B cell (primary cell): Measurements from ENCODE around the gene ZFP92. TPM values are rescaled to one million over a fixed set of nuclear protein-coding genes. Genes with fewer than 3 reads are reported as not detected.

ENCODE experiments used
- ATAC-seq: fragments of 200-7000 bp; cut with Tn5 transposase; one replicate; pipeline ENCODE4 v1.10.0; 2021; ENCODE audit warnings: low read depth, mild to moderate bottlenecking, moderate number of reproducible peaks, moderate library complexity
- CTCF ChIA-PET: fragments of 350-600 bp; sonication (Branson Sonifier 250); formaldehyde crosslinking; loops from one replicate; lab custom pipeline; 2021; ENCODE audit warnings: antibody characterized with exemption, inconsistent platforms; lab: Charles Lee
- POLR2A ChIA-PET: fragments of 350-600 bp; sonication (Branson Sonifier 250); formaldehyde crosslinking; loops from one replicate; lab custom pipeline; 2021; ENCODE audit warnings: antibody characterized with exemption; lab: Charles Lee
- DNase-seq: peaks from one replicate; pipeline ENCODE4 v3.0.0; 2013
- H2AFZ ChIP-seq: 2 replicates; pipeline ENCODE4 v1.6.1; 2012; ENCODE audit warnings: mild to moderate bottlenecking, low read depth, low read length; ENCODE audit not compliant: insufficient read depth, poor library complexity, severe bottlenecking
- H3K27ac ChIP-seq, 2 donors: 1 replicate in 1 of 2; 2 replicates in 1 of 2; pipeline ENCODE4 v1.5.1; 2012 to 2013; ENCODE audit warnings: low read length in 2 of 2, mild to moderate bottlenecking in 2 of 2, moderate library complexity in 1 of 2
- H3K27me3 ChIP-seq, 4 experiments: fragments of 200-600 bp in 1 of 4; sonication (generic) in 1 of 4; replicated peaks in 1 of 4; 1 replicate in 2 of 4; 2 replicates in 2 of 4; pipeline versions ENCODE4 v1.6.1 to v1.7.0; 2013 to 2016; ENCODE audit warnings: low read length in 3 of 4, mild to moderate bottlenecking in 2 of 4, mixed read lengths in 1 of 4, moderate library complexity in 1 of 4; ENCODE audit not compliant: insufficient read depth in 4 of 4, control insufficient read depth in 3 of 4; ENCODE audit errors: control extremely low read depth in 1 of 4
- H3K36me3 ChIP-seq, 2 experiments: replicated peaks in 1 of 2; 1 replicate in 1 of 2; 2 replicates in 1 of 2; pipeline versions ENCODE4 v1.6.1 to v1.7.1; 2013; ENCODE audit warnings: low read length in 1 of 2; ENCODE audit not compliant: insufficient read depth in 2 of 2, control insufficient read depth in 1 of 2; ENCODE audit errors: control extremely low read depth in 1 of 2, extremely low read depth in 1 of 2
- H3K4me1 ChIP-seq, 2 donors: fragments of 200-600 bp in 1 of 2; sonication (generic) in 1 of 2; 1 replicate in 1 of 2; 2 replicates in 1 of 2; pipeline versions ENCODE4 v1.5.1 to v1.6.1; 2013 to 2017; ENCODE audit warnings: low read length in 2 of 2; ENCODE audit not compliant: control insufficient read depth in 2 of 2, insufficient read depth in 2 of 2
- H3K4me2 ChIP-seq: replicated peaks from 2 replicates; pipeline ENCODE3; 2012; ENCODE audit warnings: mild to moderate bottlenecking, low read depth, low read length; ENCODE audit not compliant: poor library complexity, severe bottlenecking
- H3K4me3 ChIP-seq, 5 experiments: fragments of 200-600 bp in 1 of 5; sonication (generic) in 1 of 5; 1 replicate in 3 of 5; 2 replicates in 2 of 5; pipeline versions ENCODE4 v1.5.1 to v1.7.0; 2011 to 2016; ENCODE audit warnings: low read length in 4 of 5, mild to moderate bottlenecking in 4 of 5, low read depth in 2 of 5, control low read depth in 1 of 5, moderate library complexity in 1 of 5; ENCODE audit not compliant: insufficient read depth in 1 of 5; ENCODE audit errors: control extremely low read depth in 1 of 5, extremely low read depth in 1 of 5
- H3K79me2 ChIP-seq: fragments of 200-600 bp; sonication (generic); one replicate; pipeline ENCODE4 v1.6.0; 2016; ENCODE audit warnings: low read length; ENCODE audit not compliant: control insufficient read depth, insufficient read depth
- H3K9ac ChIP-seq: fragments of 200-600 bp; sonication (generic); 2 replicates; pipeline ENCODE4 v1.6.1; 2017; ENCODE audit warnings: mild to moderate bottlenecking, low read length, moderate library complexity
- H3K9me3 ChIP-seq, 3 donors: one replicate each; pipeline versions ENCODE4 v1.6.1 to v1.7.1; 2013; ENCODE audit warnings: low read length in 2 of 3; ENCODE audit not compliant: control insufficient read depth in 2 of 3, insufficient read depth in 1 of 3; ENCODE audit errors: control extremely low read depth in 1 of 3
- H4K20me1 ChIP-seq: 2 replicates; pipeline ENCODE4 v1.6.0; 2012; ENCODE audit warnings: mild to moderate bottlenecking, low read length; ENCODE audit not compliant: insufficient read depth, control insufficient read depth, poor library complexity, severe bottlenecking
- H3K27ac Mint-ChIP-seq: one replicate; pipeline ENCODE4 v1.8.0; 2021; ENCODE audit warnings: mixed read lengths
- H3K27me3 Mint-ChIP-seq: one replicate; pipeline ENCODE4 v1.8.0; 2021; ENCODE audit warnings: mixed read lengths
- H3K4me1 Mint-ChIP-seq: one replicate; pipeline ENCODE4 v1.8.0; 2021; ENCODE audit warnings: mixed read lengths
- H3K4me3 Mint-ChIP-seq: one replicate; pipeline ENCODE4 v1.8.0; 2021; ENCODE audit warnings: mixed read lengths
- H3K9me3 Mint-ChIP-seq: one replicate; pipeline ENCODE4 v1.8.0; 2022; ENCODE audit warnings: mixed read lengths; ENCODE audit not compliant: insufficient read depth
- CTCF ChIP-seq: fragments of 200-600 bp; IDR thresholded peaks from one replicate; pipeline ENCODE4 v1.8.0; 2022; ENCODE audit warnings: antibody characterized with exemption, mild to moderate bottlenecking
- EZH2 ChIP-seq: IDR thresholded peaks from 2 replicates; pipeline ENCODE4 v1.6.1; 2012; ENCODE audit warnings: borderline replicate concordance, low read depth, mild to moderate bottlenecking, moderate library complexity, low read length; ENCODE audit not compliant: insufficient read depth, poor library complexity, severe bottlenecking
- WGBS: methylation state at CpG from one replicate; pipeline ENCODE4 v1.1.5; 2013; ENCODE audit warnings: missing lambda C conversion rate; ENCODE audit not compliant: insufficient coverage; 5-methylcytosine and 5-hydroxymethylcytosine counted together
- intact Hi-C: fragments of 100-400 bp; cut with micrococcal nuclease; formaldehyde crosslinking; loops from one replicate; pipeline ENCODE4 v1.10.0; 2022
- polyA plus RNA-seq: library from polyadenylated mRNA; depleted of rRNA; stranded (reverse); fragments of >200 nt; gene quantifications from 2 replicates; pipeline ENCODE4 v1.2.3, GENCODE V29; 2012
- total RNA-seq, 2 donors: library from RNA; stranded (reverse); fragments of 120-200 nt in 1 of 2; gene quantifications; 1 replicate in 1 of 2; 2 replicates in 1 of 2; pipeline versions ENCODE4 v1.2.3 to v1.2.4, GENCODE V29; 2013 to 2022

Gene ZFP92
- total and polyA plus RNA-seq, 2 donors (not counting 1 experiment from before 2014, with no cell fraction given): 0.24 to 1.6 TPM

DNA sequence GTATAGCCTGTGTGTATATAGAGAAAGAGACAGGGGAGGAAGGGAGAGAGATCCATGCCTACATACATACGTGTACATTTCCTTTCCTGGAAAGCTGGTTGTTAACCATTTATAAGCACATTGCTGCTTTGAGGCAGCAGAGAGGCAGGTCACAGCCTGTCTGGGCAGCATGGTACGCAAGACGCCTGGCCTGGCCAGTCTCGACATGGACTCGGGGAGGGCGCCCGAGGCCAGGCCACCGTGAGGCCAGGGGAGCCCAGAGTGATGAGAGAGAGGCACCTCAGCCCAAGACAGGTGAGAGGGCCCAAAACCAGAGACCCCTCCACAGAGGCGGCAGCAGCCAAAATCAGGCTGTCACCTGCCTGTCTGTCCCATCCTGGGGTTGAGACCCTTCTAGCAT is 30.7 kb downstream of the ZFP92 start:
- WGBS: 91% methylated on average over 7 of the region's 9 CpGs
- H3K4me1 ChIP-seq: no peaks in the 10 kb centered on the region
- Mint-ChIP-seq H3K9me3 (no peaks in the 10 kb centered on the region), H3K27ac (no peak overlapping the region), H3K27me3 (no peaks in the 10 kb centered on the region), H3K4me3 (no peak overlapping the region), H3K4me1 (no peaks in the 10 kb centered on the region)
- no peak overlapping the region for H3K9ac ChIP-seq
- no peaks in the 10 kb centered on the region for H3K36me3 ChIP-seq
- no peak overlapping the region for H3K4me2 ChIP-seq
- H3K9me3 ChIP-seq: no peaks in the 10 kb centered on the region
- ATAC-seq (no peak), DNase-seq (no peak)
- H3K79me2 ChIP-seq: no peaks in the 10 kb centered on the region
- no peaks in the 10 kb centered on the region for H3K27me3 ChIP-seq
- ChIA-PET POLR2A (no interaction called here), CTCF (no interaction called here)
- intact Hi-C loops: no loop called here
- no peaks in the 10 kb centered on the region for H4K20me1 ChIP-seq
- H2AFZ ChIP-seq: no peak overlapping the region
- no peak overlapping the region for H3K4me3 ChIP-seq
- TF ChIP-seq EZH2 (no peak), CTCF (no peak)
- H3K27ac ChIP-seq: no peak overlapping the region

GRCh38 chrX:153442463-153442862 is 31.2 kb downstream of the ZFP92 start:
- Mint-ChIP-seq H3K27me3 (no peaks in the 10 kb centered on the region), H3K4me1 (no peaks in the 10 kb centered on the region), H3K9me3 (no peaks in the 10 kb centered on the region), H3K4me3 (no peak overlapping the region), H3K27ac (no peak overlapping the region)
- Histone ChIP-seq H3K4me3 (no peak overlapping the region), H3K27me3 (no peaks in the 10 kb centered on the region), H4K20me1 (no peaks in the 10 kb centered on the region), H3K9ac (no peak overlapping the region), H2AFZ (no peak overlapping the region), H3K4me1 (no peaks in the 10 kb centered on the region), H3K79me2 (no peaks in the 10 kb centered on the region), H3K36me3 (no peaks in the 10 kb centered on the region), H3K27ac (no peak overlapping the region), H3K9me3 (no peaks in the 10 kb centered on the region), H3K4me2 (no peak overlapping the region)
- ChIA-PET CTCF (no interaction called here), POLR2A (no interaction called here)
- intact Hi-C loops: no loop called here
- no peak for TF ChIP-seq CTCF
- TF ChIP-seq EZH2: no peak
- 87% methylated on average over 3 of the region's 5 CpGs for WGBS
- ATAC-seq (no peak), DNase-seq (no peak)
